Cortex of kidney (tissue), 1 donor: Measurements from ENCODE around the gene SPON1.
"Not testable (repeated sequence)": the region's sequence is repeated elsewhere in the genome, so short reads cannot be mapped to it uniquely, and the experiment has no call there.

Experiments used
- DNase-seq: peaks from one replicate; lab custom pipeline; 2025; lab: John Stamatoyannopoulos, UW

SPON1 gene

DNA sequence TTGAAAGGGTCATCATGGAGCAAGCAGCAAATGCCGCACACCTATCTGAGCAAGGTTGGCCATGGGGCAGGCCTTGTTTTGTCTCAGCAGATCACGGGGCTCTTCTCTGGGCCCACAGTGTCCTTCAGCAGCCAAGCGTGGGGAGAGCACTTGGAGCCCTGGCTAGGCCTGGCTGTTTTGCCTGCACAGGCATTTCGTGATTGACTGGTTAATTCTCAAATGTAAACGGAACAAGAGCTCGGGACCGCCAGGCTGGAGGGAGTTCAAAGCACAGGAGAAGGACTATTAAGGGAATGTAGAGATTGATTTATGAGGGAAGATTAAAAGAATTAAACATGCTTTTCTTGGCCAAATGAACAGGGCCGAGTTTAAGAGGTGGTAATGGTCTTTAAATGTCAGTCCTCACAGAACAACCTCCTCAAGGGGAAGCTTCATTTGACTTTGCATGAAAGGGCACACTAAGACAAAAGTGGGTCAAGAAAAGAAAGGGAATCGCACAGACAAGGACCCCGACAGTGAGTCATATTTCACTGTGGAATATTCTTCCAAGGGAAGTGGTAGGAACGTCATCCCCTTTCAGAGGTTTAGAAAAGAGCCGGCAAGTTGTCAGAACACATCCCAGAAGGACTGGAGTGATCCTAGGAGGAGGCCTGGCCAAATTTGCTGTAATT lies 20.7 kb downstream of the SPON1 start:
- DNase-seq: no peak

DNA sequence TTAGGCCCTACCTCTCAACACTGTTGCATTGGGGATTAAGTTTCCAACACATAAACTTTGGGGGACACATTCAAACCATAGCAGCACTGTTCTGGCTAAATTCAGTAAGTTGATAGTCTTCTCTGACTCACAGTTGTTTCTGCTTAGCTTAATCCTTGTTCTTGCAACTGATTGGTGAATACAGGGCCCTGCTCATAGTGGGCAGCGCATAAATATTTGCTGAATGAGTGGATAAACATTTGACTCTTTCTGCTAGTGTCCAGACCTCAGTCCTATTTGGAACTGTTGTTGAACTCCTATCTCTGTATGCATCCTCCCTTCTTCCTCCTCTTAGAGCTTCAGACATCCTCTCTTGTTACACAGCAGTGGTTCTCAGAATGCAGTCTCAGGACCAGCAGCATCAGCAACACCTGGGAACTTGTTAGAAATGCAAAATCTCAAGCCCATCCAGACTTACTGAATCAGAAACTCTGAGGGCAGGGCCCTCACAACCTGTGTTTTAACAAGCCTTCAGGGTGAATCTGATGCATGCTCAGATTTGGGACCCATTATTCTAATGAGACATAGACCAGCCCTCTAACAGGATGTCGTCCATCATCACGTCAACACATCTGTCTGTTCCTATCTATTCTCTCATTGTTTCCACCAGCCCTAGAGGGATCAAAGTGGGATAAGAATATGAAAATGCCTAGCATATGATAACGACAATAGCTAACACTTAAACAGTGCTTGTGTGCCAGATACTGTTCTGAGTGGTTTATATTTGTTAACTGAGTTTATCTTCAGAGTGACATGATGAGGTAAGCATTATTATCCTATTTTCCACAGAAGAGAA lies 22.3 kb downstream of the SPON1 start:
- no peak for DNase-seq

DNA sequence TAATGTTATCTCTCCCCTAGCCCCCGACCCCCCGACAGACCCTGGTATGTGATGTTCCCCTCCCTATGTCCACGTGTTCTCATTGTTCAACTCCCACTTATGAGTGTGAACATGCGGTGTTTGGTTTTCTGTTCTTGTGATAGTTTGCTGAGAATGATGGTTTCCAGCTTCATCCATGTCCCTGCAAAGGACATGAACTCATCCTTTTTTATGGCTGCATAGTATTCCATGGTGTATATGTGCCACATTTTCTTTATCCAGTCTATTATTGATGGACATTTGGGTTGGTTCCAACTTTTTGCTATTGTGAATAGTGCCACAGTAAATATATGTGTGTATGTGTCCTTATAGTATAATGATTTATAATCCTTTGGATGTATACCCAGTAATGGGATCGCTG lies 24.2 kb downstream of the SPON1 start:
- DNase-seq: not testable (repeated sequence)

DNA sequence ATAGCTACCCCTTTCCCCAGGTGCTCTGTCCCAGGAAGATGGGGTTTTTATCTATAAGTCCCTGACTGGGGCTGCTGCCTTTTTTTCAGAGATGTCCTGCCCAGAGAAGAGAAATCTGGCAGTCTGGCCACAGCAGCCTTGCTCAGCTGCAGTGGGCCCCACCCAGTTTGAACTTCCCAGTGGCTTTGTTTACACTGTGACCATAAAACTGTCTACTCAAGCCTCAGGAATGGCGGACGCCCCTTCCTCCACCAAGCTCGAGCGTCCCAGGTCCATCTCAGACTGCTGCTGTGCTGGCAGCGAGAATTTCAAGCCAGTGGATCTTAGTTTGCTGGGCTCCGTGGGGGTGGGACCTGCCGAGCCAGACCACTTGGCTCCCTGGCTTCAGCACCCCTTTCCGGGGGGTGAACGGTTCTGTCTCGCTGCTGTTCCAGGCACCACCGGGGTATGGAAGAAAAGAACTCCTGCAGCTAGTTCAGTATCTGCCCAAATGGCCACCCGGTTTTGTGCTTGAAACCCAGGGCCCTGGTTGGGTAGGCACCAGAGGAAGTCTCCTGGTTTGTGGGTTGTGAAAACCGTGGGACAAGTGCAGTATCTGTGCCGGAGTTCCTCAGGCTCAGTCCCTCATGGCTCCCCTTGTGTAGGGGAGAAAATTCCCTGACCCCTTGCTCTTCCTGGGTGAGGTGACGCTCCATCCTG lies 29.8 kb downstream of the SPON1 start:
- DNase-seq: not testable (repeated sequence)

DNA sequence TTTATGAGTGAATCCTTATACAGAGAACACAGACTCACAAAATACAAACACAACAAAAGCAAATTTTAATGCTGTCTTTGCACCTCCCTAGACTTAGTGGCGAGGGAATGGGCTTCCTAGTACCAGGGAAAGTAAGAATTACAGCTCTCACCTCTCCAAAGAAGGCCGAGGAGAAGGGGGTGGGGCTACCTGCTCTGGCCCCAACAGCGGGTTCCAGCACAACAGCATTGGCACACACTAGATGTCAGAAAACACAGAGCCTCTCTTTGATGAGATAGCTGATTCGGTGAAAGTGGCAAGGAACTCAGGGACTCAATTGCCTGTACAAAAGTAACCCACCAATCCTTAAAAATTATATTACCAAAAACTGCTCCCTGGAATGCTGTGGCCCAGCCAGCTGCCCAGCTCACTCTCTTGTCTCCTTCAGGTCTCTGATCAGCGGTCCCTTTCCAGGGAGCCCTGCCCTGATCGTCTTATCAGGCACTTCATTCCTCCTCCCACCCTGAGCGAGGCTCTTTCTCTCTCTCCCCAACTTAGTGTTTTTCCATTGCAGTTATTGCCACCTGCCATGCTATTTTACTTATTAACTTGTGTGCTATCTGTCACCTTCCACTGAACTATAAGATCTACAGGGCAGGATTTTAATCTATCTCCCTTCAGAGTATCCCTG lies 30.7 kb downstream of the SPON1 start:
- no peak for DNase-seq

DNA sequence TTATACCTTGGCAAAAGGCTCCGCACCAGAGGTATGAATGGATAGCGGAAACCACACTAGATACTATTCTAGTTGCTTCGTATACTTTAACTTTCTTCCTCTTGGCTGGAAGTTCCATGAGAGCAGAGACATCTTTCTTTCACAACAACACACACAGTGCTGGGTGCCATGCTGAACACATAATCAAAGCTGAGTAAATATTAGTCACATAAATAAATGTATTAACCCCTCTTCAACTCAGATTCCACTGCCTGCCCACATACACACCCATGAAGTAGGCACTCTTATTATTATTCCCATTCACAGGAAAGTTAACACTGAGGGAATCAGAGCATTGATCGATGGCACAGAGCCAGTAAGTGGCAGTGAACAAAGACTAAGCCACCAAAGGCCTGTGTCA lies 35.4 kb downstream of the SPON1 start:
- DNase-seq: no peak

DNA sequence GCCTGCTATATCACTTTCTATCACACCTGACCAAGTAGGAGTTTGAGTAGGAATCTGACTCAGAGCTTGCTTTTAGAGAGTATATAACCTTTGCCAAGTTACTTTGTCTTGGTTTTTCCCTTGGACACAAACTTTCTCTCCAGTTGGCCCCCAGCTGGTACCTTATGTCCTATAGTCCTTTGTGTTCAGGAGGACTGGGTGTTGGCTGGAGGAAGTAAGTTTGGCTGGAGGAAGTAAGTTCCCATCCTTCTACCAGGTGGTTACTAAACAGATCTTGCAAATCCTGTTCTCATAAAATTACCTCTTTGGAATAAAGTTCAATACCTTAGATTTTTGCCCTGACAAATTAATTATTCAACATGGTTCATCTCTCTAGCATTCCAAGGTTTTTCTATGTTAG lies 37.2 kb downstream of the SPON1 start:
- DNase-seq: no peak

DNA sequence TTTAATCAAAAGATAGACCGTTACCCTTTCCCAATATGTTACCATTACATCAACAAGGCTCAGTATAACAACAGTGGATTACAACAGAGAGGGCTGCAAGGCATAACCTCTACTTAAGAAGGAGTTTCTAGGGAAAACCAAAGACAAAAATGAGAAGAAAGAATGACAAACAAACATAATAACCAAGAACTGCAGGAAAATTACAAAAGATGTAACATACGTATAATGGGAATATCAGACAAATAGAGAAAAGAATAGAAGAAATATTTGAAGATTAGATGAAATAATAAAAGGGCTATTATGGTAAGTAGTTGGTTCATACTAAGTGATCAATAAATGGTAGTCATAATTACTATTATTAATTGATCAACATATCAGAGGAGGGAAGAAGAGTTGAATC lies 39.1 kb downstream of the SPON1 start:
- no peak for DNase-seq

DNA sequence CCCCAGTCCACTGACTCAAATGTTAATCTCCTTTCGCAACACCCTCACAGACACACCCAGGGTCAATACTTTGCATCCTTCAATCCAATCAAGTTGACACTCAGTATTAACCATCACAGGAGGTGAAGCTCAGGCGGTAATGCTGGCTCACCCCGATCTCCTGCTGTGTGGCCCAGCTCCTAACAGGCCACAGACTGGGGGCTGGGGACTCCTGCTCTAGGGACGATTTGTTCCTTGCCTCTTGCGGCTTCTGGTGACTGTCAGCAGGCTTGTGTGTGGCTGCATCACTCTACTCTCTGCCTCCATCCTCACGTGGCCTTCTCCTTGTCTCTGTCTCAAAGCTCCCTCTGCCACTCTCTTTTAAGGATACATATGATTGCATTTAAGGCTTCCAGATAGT lies 45.0 kb downstream of the SPON1 start:
- no peak for DNase-seq

DNA sequence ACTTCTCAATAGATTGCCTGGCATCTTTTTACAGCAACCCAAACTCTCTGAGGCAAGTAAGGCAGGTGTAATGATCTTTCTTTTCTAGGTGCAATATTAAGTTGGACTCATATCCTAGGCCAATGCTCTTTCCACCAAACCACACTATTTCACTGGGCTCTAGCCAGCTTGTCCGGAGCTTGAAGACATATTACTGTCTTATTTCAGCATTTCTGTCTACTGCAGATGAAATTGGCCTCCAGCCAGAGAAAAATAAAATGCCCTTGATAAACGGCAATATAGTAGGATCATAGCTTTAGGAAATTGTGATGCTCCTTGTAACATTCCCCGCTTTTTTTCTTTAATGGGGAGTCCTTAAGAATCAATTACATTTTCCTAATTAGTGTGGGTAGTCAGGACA lies 48.1 kb downstream of the SPON1 start:
- no peak for DNase-seq

DNA sequence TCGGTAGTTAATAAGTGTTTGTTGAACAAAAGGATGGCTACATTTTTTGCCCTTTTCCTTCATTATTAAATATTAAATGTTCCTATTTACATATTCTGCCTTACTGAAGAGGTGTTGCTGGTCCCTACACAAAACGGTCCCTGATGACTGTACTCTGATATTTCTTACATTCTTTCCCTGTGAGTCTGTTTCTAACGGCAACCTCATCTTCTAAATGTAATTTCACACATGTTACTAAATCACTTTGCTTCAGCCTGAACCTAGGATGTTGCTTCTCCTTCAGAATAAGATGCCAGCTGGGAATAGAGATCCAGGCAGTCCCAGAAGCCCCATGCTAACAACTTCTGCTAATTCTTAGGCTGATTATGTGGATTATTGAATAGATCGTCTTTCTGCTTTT lies 50.3 kb downstream of the SPON1 start:
- DNase-seq: no peak

DNA sequence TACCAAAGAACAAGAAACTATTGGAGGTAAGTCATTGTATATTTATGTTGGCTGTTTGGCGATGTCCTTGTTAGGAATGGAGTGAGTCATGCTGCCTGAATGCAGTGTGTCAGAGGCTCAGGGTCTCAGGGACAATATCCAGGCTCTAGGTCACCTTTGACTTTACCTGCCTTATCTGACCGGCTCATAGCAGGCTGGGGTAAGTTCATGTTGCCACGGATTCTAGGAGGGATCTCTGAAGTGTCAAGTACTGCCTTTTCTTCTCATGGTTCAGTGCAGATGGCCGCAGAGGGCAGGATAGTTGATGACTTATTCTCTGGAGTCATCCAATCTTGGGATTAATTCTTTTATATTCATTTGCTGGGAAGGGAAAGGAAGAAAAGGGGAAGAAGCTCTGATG lies 53.2 kb downstream of the SPON1 start:
- DNase-seq: no peak

DNA sequence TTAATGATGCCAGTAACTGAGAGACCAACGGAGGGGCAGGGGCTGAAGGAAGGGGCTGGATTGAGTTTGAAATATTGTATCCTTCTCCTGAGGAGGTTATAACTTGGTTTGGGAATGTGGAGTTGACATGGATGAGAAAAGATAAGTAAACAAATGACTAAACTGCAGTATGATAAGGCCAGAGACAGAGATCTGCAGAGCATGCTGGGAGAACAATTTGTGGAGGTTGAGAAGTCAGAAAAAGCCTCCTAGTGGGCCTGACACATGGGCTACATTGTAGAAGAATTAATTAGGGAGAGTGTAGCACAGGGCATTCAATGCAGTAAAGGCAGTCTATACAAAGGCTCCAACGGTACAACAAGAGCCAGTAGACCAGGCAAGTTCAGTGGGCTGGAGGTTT lies 55.9 kb downstream of the SPON1 start:
- DNase-seq: no peak

DNA sequence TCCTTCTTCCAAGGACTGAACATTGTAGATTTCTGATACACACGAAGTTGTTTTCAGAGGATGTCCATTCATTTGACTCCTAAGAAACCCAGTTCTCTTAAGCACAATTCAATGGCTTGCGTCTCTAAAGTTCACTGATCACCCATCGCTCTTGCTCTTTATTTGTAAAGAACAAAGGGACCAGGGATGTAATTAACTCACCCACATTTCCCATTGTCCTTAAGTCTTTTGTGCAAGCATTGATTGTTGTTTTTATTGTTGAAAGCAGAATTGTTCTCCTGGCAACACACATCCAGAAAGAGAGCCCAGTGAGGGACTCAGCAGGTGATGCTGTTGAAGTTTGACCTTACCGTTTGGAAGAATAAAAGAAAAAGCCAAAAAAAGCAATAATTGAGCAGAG lies 59.2 kb downstream of the SPON1 start:
- DNase-seq: no peak

DNA sequence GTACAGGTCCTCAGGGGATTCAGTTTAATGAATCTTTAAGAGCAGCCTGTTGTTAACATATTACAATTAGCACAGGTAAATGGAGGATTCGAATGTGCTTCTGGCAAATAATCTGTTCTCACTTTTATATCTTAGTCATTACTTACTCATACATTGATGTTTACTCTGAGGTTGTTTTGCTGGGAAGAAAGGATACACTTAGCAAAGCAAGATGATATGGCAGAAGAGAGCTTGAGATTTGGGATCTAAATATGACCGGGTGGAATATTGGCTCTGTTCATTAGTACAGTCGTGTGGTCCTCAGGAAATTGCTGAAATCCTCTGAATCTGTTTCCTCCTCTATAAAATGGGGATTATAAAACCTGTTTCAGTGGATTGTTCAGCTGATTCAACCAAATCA lies 59.7 kb downstream of the SPON1 start:
- no peak for DNase-seq

DNA sequence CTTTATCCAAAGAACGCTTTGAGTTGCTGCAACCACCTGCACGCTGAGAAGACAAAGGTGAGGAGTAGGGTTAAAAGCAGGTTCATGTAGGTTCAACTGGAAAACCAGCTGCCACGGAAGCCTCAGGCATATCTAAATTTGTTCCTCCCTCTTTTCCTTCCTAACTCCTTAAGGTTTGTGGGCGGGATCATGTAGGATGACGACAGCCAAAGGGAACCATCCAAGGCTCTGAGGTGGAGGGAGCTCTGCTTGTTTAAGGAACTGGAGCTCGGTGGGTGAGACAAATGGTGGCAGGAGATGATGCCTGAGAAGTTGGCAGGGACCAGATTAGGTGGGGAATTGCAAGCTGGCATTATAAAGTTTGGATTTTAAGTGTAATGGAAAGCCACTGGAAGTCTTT lies 60.3 kb downstream of the SPON1 start:
- no peak for DNase-seq

DNA sequence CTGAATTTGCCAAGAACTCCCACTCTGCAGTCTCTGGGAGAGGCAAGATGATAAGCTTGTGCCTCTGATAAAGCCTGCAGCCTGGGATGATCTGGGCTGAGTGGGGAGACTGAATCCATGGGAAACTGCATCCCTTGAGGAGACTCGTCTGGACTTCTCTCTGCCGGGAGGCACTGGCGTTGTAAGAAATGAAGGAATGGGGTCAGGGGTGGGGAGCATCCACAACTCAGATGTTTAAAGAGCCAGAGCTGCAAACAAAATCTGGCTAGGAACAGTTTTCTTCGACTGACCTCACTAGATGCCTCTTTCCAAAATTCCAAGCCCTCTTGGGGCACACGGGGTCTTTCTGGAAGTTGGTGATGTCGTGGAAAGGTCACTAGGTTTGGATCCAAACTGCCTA lies 64.4 kb downstream of the SPON1 start:
- no peak for DNase-seq

DNA sequence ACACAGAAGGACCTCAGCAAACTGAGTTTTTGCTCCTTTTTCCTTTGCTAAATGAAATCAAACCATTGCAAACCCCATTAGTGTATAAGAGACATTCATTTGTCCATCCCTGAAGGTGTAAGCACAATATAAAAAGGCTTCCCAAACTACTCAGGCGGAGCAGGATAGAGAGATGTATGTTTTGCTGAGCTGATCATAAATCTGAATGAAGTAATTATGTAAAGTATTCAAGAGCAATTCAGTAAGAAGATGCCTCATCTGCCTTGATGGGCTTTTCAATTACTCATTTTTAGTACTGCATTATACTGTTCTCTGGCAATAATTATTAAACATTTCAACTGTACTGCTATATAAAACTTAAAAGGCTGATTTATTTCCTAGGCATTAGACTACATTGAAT lies 65.0 kb downstream of the SPON1 start:
- DNase-seq: no peak

DNA sequence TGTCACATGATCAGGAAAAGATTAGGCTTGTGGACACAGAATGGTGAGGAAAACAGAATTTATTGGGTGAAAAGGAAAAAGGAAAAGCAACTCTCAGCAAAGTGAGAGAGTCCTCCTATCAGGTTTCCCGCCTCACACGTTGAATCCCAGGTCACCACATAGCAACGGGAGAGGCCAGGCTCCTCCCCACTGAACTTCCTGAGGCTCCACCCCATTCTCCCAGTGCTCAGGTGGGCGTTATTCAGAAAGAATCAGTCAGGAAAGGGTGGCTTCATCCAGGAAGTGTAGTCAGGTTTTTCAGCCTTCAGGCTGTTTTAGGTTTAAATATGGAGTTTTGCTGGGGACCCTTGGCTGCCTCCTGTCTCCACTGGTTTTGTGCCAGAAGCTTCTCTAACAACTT lies 66.9 kb downstream of the SPON1 start:
- DNase-seq: no peak

DNA sequence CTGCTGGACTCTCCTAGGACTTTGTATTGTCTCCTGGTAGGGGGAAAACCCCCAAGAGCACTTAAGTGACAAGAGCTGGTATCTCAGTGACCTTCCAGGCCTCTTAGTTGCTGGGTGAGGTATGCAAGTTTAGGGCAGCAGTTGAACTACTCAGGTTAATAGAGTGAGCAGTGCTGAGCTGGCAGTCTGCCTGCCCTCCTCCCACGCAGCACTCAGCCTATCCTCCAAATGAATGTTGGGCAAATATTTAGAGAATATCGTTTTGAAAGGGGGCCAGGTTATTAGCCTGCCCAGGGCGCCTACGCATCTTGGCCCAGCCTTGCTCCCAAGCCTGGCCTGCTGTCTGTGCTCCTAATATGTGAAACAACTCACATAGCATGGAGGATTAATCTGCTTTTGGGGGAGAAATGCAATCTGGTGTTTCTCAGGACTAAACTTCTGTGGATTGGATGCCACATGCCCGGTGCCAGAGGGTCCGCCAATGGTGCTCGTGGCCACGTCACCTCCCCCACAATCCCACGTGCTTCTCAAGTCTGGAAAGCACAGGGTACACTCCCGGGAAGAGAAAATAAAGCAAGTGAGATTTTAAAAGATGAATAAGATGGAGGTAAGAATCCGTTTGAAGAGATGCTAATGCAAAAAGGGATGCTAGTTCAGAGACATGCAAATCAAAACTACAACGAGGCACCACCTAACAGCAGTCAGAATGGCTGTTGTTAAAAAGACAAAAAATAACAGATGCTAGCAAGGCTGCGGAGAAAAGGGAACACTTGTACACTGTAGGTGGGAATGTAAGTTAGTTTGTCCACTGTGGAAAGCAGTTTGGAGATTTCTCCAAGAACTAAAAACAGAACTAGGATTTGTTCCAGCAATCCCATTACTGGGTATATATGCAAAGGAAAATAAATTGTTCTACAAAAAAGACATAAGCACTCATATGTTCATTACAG lies 67.7 kb downstream of the SPON1 start:
- DNase-seq: no peak

DNA sequence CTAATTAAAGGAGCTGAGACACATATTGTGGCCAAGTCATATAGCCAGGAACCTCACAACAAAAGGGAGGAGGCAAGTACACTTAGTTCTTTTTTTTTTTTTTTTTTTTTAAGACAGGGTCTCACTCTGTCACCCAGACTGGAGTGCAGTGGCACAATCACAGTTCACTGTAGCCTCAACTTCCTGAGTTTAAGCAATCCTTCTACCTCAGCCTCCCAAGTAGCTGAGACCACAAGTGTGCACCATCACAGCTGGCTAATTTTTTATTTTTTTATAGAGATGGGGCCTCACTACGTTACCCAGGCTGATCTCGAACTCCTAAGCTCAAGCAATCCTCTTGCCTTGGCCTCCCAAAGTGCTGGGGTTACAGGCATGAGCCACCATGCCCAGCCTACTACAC lies 73.0 kb downstream of the SPON1 start:
- DNase-seq: not testable (repeated sequence)
